GM19238 (cell line): ENCODE results near the gene IL19.

Source experiments
- DNase-seq: peaks from one replicate; pipeline ENCODE4 v3.0.0; 2011; ENCODE audit warnings: low spot score; ENCODE audit not compliant: insufficient read length

The IL19 gene

DNA sequence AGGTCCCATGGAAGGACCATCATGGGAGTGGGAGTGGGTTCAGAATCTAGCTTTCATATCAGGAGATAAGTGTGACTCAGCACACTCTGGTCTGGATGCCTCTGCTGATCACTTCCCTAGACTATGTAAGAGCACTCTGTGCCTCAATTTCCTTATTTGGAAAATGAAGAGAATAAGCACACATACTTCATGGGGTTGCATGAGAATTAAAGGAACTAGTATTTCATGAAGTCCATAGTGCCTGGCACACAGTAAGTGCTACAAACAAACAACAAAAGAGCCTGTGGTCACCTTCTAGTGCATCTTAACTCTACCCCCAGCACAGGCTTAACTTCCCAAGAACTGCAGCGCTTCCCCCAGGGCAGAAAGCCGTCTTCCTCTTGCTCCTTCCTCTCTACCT, 85.3 kb downstream of the IL19 start:
- no peak for DNase-seq

DNA sequence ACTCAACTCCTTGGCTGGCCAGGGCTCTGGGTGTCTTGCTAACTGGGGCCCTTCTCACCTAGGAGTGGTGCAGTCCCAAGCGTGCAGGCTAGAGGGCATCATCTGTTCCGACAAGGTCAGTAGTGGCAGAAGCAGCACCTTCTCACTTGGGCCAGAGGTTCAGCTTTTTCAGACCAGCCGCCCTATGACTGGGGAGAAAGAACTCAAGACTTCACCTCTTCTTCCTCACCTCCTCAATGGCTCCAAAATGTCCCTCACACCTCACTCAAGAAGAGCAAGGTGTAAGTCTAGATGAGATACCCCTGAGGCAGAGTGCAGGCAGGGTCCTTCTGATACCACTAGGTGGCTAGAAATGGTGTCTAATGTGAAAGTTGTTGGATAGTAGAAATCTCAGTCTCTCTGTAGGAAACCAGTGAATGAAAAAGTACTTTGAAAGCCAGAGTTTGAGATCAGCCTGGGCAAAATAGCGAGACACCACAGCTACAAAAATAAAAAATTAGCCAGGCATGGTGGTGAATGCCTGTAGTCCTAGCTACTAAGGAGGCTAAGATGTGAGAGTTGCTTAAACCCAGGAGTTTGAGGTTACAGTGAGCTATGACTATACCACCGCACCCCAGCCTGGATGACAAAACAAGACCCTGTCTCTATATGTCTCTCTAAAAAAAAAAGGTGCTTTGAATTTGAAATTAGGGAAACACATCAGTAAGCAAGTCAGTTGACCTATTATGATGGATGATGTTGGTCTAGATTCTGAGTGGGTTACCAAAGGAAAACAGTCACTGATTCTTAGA, 86.3 kb downstream of the IL19 start:
- DNase-seq: no peak

DNA sequence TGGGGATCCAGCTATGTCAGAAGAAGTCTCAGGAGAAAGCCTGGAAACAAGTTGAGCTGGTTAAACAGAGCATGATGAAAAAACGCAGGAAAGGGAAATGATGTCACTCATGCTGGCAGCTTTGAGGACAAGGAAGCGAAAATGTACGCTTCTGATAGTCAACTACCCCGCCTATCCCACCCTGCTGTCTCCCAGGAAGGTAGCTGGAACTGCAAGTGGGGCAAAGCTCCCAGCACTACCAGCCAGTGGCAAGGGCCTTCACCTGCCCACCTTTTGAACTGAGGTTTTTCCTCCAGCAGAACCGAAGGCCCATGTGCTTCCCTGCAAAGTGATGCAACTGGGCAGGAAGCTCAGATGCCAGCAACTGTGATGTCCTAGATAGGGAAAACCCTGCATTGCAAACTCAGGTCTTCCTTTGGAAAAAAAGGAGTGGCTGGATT, 88.5 kb downstream of the IL19 start:
- DNase-seq: no peak

DNA sequence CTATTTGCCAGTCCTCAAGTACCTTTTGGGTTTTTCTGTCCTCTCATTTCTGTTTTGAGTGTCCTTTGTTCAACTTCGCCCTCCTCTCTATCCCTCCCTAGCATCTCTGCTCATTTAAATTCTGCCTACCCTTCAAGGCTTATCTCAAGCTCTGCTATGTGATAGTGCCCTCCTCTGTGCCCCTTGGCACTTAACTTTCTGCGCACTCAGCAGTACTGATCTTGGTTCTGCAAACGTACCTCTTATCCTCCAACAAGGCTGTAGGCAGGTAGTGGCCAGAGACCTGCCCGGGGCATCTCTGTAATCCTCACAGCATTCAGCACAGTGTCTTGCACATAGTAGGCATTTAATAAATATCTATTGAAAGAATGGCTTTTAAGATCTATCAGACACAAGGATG, 89.6 kb downstream of the IL19 start:
- DNase-seq: no peak

DNA sequence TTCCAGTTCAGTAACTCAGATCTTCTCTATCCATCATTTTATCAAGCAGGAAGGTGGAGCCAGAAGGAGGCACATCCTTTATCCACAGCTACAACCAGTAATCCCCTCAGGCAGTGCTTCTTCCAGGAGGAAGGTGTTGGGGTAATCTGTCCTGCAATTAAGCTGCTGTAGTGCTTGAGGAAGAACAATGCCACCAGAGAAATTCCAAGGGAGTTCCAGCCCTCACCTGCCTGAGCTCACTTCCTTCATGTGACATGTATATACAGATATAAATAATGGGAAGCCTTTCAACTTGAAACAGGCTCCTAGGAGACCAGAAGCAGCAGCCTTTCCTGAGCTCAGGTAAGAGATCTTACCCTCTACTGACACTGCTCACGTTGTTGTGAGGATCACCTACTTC, 92.7 kb downstream of the IL19 start:
- no peak for DNase-seq

DNA sequence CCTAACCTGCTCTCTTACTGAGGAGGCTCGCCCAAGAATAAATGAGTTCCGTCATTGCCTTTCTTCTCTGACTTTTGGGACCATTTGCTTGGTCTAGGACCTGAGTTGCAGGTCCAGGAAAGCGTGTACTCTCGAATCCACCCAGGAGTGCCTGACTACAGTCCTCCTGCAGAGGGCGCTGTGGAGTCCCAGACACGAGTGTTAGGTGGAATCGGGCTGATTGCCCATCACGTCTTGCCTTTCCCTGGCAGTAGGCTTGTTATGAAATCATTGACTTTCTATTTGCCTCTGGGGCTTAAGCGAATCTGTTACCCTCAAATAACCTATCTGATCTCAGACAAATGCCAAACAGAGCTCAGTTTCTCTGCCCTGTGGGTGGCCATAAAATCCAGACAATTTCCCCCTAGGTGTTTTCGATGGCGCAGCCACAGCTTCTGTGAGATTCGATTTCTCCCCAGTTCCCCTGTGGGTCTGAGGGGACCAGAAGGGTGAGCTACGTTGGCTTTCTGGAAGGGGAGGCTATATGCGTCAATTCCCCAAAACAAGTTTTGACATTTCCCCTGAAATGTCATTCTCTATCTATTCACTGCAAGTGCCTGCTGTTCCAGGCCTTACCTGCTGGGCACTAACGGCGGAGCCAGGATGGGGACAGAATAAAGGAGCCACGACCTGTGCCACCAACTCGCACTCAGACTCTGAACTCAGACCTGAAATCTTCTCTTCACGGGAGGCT, 94.5 kb downstream of the IL19 start, which contains the start of gene IL20:
Gene IL20, plus strand, starts transcription at position 685 of the 733 bp plus-strand sequence. CDS start 230 bp downstream, outside the sequence.
- DNase-seq: peak; percentile 39

DNA sequence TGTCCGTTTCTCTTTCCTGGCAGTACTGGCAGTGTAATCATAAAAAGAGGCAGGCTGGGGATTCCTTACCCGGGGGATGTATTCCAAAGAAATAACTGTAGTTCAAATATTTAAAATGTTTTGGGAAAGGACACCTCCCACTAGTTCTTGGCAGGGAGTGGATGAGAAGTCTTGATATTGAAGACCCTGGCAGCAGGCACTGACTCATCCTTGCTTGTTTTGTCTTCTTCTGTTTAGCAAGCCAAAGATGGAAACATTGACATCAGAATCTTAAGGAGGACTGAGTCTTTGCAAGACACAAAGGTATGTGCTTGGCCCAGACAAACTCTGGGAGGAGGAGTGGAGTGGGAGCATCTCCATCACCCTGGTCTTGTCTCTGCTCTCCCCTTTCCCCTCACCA, 95.5 kb downstream of the IL19 start:
- no peak for DNase-seq

DNA sequence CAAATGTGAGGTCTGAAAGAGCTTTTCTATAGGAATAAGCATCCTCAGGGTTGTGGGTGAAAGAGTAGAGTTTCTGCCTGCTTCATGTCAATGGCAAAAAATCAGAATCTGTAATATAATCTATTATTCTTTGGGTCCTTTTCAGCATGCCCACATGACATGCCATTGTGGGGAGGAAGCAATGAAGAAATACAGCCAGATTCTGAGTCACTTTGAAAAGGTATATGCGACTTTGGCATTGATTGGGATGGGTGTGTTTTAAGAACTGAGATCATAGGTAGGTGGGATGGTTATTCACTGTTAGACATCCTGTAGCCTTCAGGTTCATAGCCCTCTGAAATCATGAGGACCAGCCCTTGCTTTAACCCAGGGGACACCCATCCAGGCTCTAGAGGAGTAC, 96.7 kb downstream of the IL19 start:
- no peak for DNase-seq

DNA sequence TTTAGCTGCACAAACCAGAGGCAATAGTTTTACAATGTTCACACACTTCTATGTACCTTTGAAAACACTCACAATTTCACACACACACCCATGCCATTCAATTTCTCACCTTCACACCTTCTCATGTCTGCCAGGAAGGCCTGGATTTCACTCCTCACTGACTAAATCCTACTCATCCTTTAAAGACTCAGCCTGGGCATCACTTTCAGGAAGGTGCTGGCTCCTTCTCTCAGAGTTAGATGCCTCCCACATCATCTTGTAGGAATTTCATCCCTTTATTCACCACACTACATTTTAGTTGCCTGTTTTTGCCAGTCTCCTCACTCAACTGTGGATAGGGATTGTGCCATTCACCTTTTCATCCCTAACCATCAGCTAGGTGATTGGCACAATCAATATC, 97.1 kb downstream of the IL19 start:
- DNase-seq: no peak

DNA sequence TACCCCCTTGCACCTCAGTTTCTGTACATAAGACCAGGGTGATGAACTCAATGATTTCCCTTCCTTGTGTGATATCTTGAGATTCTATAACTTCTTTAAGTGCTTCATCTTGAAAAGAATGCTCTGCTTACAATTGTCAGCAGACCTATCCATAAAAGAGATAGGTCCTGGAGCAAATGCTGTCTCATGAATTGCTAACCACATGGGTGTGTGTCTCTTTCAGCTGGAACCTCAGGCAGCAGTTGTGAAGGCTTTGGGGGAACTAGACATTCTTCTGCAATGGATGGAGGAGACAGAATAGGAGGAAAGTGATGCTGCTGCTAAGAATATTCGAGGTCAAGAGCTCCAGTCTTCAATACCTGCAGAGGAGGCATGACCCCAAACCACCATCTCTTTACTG, 97.7 kb downstream of the IL19 start:
- no peak for DNase-seq

DNA sequence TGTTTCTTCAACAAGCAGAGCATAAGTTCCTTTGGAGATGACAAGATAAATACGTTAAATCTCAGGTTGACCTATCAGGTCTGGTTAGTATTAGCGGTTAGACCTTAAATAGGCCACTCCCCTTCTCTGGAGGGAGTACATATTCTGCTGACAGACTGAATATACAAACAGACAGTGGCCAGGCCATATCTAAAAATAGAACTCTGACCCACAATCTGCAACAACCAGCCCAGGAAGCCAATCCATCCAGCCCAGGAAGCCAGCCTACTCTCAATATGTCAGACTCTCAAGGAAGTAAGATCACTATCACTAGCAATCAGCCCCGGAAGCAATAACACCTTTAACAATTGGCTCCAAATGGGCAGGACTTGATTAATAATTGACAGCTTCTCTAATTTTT, 101.6 kb downstream of the IL19 start:
- no peak for DNase-seq

DNA sequence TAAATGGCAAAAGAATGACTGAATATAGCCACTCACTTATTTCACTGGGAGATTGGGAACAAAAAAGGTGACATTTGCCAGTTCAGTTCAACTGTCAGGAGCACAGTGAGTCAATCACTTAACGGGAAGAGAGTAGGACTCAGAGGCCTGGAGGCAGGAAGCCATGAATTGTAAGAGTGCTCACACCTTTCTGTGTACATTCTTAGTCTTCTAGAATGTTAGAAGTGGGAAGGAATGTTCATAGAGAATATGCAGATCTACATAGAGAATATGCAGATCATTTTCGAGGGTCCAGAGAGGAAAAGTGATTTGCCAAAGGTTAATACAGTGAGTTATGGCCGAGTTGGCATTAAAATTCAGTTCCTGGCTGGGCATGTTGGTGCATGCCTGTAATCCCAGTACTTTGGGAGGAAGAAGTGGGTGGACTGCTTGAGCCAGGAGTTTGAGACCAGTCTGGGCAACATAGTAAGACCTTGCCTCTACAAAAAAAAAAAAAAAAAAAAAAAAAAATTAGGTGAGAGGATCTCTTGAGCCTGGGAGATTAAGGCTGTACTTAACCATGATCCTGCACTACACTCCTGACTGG, 103.1 kb downstream of the IL19 start:
- DNase-seq: no peak

DNA sequence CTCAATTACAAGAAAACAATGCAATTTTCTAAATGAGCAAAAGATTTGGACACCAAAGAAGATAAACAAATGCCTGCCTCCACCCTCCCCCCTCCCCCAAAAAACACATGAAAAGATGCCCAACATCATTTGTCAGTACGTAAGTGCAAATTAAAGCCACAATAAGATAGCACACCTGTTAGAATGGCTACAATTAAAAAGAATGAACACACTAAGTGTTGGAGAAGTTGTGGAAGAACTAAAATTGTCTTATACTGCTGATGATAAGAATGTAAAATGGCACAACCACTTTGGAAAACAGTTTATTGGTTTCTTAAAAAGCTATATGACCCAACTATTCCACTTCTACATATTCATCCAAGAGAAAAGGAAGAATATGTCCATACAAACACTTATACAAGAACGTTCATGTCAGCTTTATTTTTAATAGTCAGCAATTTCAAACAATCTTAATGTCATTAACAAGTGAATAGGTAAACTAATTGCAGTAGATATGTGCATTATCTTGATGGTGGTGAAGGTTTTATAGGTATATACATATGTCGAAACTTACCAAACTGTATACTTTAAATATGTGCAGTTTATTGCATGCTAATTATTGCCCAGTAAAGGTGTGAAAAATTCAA, 105.3 kb downstream of the IL19 start:
- DNase-seq: no peak

DNA sequence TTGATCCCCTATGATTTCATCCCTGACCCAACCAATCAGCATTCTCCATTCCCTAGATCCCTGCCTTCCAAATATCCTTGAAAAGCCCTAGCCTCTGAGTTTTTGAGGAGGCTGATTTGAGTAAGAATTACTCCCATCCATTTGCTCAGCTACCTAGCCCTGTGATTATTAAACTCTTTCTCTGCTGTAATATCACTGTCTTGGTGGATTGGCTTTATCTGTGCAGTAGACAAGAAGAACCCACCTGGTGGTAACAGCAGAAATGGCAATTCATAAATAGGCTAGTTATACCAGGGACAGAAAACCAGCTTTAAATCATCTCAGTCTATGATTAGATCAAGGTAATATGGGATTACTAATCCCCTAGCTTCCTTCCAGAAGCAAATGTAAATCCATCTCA, 107.9 kb downstream of the IL19 start:
- DNase-seq: no peak

DNA sequence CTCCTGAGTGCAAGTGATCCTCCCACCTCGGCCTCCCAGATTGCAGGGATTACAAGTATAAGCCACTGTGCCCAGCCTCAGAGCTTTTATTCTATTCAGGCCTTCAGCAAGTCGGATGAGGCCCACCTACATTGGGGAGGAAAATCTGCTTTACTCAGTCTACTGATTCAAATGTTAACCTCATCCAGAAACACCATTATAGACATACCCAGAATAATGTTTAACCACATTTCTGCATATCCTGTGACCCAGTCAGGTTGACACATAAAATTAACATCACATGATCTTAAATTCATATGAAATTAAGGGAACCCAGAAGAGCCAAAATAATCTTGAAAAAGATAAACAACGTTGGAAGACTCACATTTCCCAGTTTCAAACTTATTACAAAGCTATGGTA, 109.7 kb downstream of the IL19 start:
- DNase-seq: no peak

DNA sequence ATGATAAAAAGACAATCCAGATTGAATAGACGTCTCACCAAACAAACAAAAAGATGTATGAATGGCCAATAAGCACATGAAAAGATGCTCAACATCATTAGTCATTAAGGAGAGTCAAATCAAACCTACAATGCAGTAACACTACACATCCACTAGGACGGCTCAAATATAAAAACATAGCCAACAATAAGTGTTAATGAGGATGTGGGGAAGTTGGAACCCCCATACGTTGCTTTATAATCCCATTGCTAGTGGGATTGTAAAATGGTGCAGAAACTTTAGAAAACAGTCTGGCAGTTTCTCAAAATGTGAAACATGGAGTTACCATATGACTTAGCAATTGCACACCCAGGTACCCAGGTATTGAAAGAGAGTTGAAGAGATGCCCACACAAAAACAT, 112.0 kb downstream of the IL19 start:
- DNase-seq: no peak

DNA sequence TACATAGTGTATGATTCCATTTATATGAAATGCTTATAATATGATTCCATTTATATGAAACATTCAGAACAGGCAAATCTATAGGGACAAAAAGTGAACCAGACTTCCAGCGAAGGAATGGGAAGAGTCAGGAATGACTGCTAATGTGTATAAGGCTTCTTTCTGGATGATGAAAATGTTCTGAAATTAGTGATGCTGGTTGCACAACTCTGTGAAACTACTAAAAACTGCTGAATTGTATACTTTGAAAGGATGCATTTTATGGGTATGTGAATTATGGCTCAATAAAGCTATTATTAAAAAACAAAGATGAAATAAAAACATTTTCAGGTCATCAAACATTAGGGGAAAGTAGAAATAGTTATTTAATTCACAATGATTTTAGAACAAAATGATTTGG, 112.6 kb downstream of the IL19 start:
- no peak for DNase-seq

DNA sequence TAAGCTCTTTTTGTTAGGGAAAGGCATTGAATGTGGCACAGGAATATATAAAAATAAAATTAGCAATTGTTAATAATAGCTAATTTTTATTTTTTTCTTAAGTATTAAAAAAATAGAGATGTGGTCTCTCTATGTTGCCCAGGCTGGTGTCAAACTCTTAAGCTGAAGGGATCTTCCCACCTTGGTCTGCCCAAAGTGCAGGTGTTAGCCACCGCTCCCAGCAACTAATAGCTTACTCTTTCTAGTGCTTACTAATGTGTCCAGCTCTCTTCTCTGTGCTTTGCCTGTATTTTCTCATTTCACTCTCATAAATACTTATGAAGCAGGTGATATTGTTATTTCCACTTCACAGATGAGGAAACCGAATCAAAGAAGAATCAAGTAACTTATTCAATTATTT, 113.3 kb downstream of the IL19 start:
- DNase-seq: no peak

DNA sequence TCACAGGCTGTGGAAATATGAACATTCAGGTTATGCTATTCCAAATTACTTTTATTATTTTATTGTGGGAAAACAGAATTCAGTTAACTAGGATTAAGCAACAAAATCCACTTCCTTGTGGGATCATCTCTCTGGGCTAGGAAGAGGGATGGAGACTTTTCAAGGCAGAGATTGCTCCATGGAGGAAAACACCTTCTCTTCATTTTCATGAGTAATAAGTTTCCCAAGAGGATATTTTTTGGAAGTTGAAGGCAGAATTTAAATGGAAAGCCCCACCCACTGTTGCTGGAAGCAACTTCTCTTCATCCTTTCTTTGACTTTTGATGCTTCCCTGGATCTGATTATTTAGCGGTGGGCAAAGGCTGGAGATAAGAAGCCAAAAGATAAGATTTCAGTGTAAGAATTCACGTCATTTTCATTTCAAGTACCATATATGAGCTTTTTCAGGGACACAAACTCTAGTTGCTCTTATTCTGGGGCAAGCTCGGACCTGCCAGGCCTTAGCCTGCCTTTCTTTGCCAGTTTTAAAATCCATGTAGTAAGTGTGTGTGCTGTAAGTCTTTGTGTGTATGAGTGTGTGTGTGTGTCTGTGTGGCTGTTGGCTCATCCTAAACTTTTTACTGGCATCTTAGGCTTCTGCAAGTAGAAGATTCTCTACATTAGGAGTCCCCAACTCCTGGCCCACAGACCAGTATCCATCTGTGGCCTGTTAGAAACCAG, 114.9 kb downstream of the IL19 start:
- DNase-seq: no peak

DNA sequence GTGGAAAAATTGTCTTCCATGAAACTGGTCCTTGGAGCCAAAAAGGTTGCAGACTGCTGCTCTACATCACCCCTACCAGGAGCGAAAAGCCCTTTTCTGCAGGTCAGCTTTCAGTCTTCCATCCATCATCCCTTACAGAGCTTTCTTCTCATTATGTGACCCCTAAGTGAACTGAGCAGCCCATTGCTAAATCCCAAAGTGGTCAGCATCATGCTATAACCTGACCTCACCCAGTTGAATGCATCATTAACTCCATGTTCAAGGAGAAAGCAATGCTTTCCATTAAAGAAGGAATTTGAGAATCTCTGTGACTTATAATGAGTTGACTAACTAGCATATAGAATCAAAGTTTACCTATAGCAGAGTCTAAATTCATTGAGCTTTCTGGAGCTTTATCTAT, 116.3 kb downstream of the IL19 start:
- DNase-seq: no peak

DNA sequence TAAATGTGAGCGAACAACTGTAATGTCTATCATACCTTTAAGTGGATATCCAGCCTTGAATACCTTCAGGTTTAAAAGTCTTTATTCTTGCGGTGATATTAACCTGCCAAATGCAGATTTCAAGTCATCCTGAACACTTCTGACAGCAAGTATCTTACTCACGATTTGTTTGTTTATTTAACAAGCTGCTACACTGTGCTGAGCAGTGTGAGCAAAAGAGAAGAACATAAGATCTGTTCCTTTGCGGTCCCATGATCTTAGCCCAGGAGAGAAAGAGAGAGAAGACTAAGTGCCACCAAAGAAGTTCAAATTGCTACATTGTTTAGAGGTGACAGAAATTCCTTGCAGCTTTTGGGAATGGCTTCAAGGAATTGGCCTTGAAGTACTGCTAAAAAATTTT, 117.1 kb downstream of the IL19 start:
- DNase-seq: no peak
